ENCODE data around the gene DNAH3.
"Not testable (repeated sequence)": the region's sequence is repeated elsewhere in the genome, so short reads cannot be mapped to it uniquely, and the experiment has no call there.

DNAH3 gene

DNA sequence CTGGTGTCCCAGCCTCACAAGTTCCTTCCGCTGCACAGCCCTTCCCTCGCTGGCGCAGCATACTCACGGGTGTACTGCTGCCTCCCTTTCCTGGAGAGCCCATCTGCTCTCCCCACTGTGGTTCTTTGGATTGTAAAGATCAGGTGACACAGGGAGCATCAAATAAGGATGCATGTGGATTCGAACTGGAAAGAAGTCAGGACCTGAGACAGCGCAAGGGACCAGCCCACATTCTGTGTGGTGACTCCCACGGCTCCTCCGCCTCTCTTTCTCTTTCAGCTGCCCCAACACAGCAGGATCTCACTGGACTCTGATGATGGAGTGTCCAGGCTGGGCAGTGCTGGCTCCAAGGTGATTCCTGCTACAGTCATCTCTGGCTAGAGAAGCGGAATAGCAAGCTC, 15.9 kb upstream of the DNAH3 start:
- DNase-seq = no peak

DNA sequence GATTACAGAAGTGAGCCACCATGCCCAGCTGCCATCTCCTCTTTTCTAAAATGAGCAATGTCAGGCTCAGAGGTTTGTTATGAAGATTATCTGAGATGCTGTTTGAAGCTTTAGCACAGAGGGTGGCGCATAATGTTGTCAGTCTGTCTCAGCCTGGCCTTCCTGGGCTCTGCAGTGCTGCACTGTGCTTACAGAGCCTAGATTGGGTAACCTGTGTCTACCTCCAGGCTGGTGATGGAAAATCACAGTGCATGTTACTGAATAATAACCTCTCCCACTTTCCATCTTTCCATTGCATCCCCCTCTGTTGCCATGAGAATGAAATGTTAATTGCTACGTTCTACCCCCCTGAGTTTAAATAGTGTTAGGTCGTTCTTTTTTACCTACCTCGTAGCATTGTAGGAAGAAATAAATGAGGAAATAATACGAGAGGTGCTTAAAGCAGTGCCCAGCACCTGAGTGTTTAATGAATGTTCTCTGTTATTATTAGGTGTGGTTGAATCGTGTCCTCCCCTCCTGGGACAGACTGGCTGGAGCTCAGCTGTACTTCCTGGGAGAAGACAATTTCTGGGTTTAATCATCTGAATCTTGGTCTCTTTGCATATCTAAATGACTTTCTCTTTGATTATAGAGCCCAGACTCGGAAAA, 14.0 kb upstream of the DNAH3 start:
- no peak for DNase-seq

DNA sequence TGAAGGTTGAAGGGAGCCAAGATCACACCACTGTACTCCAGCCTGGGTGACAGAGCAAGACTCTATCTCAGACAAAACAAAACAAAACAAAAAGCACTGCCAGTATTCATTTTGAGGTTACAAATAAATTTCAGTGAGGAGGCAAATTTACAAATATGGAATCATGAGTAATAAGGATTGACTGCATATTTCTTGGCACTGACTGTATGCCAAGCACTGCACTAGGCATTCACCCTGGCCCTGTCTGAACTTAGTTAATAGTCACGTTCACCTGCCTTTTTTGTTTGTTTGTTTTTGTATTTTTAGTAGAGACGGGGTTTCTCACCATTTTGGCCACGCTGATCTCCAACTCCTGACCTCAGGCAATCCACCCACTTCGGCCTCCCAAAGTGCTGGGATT, 12.9 kb upstream of the DNAH3 start:
- no peak for DNase-seq

DNA sequence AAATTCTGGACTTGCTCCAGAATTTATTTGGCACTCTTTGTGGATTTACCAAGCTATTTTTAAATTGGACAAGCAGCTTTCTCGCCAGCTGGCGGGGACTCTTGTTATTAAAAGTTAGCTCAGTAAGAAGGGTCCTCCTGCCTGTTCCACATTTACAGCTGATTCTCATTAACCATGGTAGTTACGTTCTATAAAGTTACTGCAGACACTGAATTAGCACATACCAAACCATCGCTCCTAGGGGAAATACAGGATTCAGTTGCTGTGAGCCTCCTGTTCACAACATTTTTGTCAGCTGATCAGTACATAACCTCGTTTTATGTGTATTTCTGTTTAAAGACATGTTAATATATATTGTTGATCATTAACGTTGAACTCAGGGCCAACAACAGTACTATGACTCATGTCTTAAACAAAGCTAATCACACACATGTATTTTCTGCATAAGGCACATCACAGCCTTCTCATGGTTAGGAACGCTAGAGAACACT, 12.1 kb upstream of the DNAH3 start:
- no peak for DNase-seq

DNA sequence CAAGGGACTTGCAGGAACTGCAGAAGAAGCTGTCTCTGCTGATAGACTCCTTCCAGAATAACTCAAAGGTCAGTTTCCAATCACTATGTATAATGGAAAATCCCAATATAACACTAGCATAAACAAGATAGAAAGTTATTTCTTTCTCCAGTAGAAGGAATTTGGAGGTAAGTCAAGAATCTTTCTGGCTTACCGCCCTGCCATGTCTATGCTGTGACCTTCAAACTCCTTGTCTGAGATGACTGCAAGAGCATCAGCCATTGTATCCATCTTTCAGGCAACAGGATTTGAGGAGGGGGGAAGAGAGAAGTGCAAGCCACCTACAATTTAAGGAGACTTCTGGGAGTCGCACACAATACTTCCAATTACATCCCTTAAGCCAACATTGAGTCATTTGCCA, 10.6 kb upstream of the DNAH3 start:
- DNase-seq = no peak

DNA sequence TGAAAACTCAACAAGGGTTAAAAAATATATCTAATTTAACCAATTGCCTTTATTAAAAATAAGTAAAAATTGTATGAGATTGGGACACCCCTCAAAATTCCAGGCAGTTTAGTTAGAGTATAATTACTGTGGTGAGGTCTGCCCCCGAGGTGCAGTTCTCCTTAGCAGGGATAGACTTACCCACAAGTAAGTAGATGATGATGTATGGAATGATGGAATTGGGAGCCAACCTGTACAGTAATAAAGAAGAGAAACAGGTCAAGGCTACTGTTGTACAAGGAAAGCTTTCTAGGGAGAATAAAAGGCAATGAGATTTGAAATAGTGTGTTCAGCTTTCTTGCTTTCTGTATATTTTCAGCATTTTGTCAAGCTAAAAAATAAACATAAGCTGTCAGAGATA, 9.6 kb upstream of the DNAH3 start:
- no peak for DNase-seq

DNA sequence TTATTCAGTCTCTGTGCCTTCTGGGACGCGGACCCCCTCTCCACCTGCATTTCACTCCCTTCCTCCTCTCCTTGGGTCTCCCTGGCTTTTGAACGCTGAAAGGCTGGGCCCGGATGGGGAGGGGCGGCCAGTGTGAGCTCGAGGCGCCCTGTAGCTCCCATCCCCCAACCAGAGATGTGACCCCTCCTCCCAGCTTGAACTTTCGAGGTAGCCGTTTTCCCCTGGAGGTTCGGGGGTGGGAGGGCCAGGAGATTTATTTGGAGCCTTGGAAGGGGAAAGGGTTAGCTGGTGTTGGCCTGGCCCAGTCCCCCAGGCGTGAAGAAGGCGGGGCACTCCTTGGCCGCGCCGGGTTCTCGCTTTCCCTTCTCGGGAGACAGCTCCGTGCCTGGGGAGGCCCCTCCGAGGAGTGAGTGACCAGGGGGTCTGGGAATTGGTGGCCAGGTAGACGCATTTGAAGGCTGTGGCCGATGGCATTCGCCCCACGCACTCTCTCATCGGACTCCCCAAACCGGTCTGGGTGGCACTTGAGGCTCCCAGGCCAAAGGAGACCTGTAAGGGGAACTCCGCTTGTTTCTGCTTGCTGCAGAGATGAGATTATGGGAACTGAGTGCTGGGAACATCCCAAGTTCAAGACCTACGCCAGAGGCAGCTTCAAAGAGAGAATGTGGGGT, 8.8 kb upstream of the DNAH3 start:
- no peak for DNase-seq

DNA sequence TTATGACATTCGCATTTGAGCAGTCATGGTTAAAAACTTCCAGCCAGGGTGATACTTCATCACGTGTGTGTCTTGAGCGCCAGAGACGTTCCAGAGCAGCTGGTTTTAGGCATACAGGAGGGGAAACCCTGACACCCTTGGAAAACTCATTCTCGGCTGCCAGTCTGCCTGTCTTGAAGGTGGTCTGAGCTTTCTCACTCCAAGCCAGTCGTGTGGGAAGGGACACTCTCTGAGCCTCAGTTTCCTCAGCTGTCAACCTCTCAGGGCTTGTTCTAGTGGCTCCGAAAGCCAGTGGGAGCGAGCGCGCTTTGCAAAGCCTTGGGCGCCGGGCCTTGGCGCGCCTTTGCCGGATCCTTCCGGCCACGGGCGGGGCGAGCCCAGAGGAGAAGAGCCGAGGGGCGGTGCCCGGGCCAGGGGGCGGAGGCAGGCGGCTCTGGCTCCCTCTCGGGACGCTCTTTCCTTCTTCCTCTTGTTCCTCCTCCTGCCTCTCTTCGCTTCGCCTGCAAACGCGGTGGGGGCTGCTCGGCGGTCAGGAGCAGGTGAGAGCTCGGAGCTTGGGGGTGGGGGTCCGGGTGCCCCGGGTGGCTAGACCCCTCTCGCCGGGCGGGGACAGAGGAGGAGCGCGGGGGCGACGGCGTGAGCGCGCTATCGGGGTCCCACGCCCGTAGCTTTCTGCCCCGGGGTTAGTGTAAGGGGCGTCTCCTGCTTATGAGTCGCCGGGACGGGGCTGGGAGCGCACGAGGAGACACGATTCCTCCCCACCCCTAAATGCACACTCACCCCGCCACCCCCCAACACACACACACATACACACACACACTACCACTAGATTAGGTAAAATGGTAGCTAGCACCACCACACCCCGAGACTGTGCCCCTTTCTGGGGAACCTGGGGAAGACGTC, 7.8 kb upstream of the DNAH3 start, which contains the start of gene LDAF1:
Gene LDAF1, plus strand, starts transcription at position 467 of the 903 bp plus-strand sequence. CDS start 2,509 bp downstream, outside the sequence.
- peak; percentile 55 for DNase-seq

DNA sequence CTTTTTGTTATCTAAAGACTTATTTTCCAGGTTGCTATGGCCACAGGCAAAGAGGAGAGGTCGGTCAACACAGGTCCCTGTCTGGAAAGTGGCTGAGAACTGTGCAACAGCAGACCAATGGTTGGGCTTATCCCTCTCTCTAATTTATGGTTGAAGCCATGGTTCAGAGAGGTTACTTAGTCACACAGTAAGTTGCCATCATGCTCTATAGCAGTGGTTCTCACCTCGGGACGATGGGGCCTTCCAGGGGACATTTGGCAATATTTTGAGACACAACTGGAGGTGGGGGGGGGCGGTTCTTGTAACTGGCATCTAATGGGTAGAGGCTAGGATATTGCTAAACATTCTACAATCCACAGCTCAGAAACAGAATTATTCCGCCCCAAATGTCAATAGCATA, 7.0 kb upstream of the DNAH3 start:
- DNase-seq = no peak

DNA sequence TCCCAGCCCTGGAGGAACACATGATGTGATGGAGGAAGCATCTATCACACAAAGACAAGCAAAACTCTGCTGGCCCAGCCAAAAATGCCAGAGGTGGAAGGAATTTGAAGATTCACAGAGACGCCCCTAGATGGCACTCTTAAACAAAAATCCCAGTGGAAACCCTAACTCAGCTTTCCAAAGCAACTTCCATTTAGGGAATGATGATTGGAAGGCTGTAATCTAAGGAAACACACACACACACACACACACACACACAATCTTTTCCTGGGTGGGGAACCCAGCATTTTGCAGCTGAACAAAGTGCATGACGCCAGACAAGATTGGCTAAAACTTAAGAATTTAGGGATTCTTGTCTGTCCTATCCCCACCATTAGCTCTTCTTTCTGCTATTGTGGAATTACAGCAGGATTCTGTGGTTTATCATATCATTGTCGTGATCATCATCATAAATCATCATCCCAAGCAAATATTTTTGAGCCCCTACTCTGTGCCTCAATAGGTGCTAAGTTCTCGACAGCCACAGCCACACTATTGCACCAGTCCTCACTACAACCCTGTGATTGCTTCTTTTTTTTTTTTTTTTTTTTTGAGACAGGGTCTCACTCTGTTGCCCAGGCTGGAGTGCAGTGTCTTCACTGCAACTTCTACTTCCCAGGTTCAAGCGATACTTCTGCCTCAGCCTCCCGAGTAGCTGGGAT, 6.3 kb upstream of the DNAH3 start:
- DNase-seq = peak; percentile 71

DNA sequence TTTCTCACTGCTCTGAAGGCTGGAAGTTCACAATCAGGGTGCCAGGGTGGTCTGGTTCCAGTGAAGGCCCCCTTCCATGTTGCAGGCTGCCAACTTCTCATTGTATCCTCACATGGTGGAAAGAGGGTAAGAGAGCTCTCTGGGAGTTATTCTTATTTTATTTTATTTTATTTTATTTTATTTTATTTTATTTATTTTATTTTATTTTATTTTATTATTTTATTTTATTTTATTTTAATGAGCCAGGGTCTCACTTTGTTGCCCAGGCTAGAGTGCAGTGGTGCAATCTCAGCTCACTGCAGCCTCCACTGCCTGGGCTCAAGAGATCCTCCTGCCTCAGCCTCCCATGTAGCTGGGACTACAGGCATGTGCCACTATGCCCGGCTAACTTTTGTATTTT, 5.4 kb upstream of the DNAH3 start:
- DNase-seq = not testable (repeated sequence)

DNA sequence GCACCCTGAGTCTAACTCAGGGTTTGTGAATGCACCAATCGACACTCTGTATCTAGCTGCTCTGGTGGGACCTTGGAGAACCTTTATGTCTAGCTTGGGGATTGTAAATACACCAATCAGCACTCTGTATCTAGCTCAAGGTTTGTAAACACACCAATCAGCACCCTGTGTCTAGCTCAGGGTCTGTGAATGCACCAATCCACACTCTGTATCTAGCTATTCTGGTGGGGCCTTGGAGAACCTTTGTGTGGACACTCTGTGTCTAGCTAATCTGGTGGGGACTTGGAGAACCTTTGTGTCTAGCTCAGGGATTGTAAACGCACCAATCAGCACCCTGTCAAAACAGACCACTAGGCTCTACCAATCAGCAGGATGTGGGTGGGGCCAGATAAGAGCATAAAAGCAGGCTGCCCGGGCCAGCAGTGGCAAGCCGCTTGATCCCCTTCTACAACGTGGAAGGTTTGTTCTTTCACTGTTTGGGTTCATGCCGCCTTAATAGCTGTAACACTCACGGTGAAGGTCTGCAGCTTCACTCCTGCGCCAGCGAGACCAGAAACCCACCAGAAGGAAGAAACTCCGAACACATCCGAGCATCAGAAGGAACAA, 2.6 kb upstream of the DNAH3 start:
- not testable (repeated sequence) for DNase-seq

DNA sequence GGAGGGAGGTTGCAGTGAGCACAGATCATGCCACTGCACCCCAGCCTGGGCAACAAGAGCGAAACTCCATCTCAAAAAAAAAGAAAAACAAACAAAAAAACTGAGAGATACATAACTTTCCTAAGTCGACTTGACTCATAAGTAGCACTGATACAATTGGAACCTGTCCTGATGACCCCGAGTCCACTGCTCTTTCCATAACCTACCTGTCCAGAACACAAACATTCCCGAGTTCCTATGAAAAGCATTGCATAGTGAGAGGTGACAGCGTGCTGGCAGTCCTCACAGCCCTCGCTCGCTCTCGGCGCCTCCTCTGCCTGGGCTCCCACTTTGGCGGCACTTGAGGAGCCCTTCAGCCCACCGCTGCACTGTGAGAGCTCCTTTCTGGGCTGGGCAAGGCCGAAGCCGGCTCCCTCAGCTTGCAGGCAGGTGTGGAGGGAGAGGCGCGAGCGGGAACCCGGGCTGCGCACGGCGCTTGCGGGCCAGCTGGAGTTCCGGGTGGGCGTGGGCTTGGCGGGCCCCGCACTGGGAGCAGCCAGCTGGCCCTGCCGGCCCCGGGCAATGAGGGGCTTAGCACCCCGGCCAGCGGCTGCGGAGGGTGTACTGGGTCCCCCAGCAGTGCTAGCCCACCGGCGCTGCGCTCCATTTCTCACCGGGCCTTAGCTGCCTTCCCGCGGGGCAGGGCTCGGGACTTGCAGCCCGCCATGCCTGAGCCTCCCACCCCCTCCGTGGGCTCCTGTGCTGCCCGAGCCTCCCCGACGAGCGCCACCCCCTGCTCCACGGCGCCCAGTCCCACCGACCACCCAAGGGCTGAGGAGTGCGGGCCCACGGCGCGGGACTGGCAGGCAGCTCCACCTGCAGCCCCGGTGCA, 1.7 kb upstream of the DNAH3 start:
- not testable (repeated sequence) for DNase-seq

DNA sequence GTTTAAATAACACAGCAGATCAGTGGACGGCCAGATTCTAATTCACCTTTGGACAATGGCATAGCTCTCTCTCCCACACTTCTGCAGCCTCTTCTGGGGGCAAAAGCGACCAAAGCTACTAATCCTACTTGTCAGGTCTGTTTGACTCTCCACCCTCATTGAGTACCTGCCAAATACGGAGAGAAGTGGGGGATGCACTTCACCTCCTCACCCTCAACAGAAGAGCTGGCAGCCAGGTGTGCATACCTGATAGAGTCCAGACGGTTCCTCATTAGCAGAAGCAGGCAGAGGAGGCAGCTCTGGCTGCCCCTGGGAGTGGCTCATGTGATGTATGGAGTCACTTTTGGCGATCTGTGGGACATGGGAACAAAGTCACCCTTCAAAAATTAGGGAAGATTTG, 4.9 kb downstream of the DNAH3 start:
- DNase-seq = no peak

DNA sequence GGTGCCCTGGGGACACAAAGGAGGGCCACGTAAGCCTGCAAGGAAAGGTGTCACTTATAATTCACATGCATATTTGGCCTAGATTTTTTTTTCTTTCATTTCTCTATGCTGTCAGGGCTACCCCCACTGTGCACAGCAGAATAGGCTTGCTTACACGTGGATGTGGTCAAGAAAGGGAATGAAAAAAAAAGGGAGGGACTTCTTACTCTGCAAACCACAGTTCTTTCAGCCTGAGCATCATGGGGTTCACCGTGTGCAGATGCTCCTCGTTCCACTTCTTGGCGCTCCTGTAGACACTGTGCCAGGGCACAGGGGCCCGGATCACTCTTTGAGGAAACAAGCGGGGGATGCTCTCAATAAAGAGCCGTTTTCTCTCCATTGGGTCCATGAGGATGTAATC, 16.6 kb downstream of the DNAH3 start:
- no peak for DNase-seq

DNA sequence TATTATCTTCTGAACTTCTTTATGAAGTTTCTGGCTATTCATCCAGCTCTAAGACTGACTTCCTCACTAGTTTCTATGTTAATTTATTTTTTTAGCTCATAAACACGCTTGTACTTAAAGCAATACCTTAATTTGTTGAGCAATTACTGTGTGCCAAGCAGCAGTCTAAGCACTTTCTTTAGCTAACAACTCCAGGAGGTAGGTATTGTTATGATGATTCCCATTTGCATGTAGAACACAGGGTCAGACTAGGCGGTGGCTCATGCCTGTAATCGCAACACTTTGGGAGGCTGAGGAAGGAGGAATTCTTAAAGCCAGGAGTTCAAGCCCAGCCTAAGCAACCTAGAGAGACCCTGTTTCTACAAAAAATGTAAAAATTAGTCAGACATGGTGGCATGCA, 19.8 kb downstream of the DNAH3 start:
- no peak for DNase-seq

DNA sequence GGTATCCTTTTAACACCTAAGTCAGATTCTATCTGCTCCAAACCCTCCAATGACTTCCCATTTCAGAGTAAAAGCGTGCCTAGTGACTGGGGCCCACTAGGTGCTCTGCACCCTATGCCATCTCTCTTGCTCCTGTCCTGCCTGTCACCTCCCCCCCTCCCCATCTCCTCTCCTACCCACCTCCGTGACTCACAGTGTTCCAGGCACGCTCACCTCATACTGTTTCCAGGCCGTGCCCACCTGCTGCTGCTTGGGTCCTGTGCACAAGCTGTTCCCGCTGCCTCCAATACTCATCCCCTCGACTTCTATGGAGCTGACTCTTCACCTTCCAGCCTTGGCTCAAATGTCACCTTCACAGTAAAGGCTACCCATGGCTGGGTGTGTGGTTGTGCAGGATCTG, 21.7 kb downstream of the DNAH3 start:
- no peak for DNase-seq

DNA sequence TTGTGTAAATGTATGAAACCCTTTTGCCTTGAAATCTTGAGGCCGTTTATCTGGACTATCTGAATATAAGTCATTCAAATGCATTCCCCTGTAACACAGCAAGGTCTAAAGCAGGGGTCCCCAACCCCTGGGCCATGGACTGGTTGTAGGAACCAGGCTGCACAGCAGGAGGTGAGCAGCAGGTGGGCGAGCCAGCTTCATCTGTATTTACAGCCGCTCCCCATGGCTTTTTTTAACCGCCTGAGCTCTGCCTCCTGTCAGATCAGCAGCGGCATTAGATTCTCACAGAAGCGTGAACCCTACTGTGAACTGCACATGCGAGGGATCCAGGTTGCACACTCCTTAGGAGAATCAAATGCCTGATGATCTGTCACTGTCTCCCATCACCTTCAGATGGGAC, 24.1 kb downstream of the DNAH3 start:
- DNase-seq = no peak

DNA sequence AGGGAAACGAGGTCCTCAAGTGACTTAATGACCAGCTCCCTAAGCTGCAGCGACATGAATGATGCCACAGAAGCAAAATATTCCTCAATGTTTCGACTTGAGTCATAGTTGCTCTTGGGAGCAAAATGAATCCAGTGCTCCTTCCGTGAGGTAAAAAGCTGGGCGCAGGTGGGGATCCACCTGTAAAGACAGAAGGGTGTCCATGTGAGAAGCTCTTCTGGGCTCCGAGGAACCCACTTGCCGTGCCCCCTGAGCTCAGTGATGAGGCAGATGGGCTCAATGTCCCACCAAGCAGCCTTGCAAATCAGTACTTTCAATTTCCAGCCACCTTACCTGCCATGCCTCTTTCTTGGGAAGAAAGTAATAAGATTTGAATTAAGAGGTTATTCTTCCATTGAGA, 25.5 kb downstream of the DNAH3 start:
- DNase-seq = no peak

DNA sequence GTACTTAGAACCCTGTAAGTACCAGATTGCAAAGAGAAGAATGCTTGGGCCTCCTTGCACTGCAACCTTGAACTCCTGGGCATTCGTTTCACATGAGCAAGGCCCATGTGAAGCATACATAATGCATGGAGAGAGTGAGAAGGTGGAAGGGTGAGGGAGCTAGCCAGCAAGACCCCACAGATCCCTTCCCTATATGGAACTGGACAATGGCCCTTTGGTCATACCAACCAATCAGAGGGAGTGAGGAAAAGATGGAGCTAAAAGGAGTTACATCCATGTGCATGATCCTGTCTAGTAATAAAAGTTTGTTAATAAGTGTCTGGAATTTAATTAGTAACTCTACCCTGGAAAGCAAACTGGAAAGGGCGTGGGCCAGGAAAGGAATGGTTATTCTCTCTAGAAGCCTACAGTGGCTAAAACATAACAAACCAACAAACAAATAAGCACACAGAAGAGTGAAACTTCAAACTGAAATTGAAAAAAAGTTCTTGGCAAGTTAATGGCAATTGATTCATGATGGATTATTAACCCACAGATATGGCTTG, 29.6 kb downstream of the DNAH3 start:
- DNase-seq = no peak

DNA sequence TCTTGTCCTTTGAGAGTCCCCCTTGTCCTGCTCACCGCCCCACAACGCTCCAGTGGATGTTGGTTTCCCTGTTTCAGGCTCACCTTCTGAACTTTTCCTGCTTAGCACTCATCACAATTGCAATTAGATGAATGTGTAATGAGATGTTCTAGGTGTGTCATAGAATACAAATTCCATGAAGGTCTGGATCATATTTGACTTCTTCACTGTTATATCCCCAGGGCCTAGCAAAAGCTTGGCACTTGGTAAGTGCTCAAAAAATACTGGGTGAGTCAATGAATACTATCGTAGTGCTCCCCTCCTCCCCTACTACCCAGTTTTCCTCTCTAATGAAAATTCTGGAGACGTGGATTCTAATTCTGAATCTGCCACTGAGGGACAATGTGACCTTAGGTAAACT, 33.1 kb downstream of the DNAH3 start:
- DNase-seq = no peak

Data from NCI-H774 (cell line).